GM12865 (cell line): ENCODE measurements around the gene OPN1LW.
"Not testable (repeated sequence)": the region's sequence is repeated elsewhere in the genome, so short reads cannot be mapped to it uniquely, and the experiment has no call there.

Experiments
- DNase-seq: peaks from one replicate; pipeline ENCODE4 v3.0.0; 2010; ENCODE audit warnings: low read depth
- H3K4me3 ChIP-seq: 2 replicates; pipeline ENCODE4 v1.5.1; 2011; ENCODE audit warnings: mild to moderate bottlenecking, low read depth, low read length, control low read depth
- CTCF ChIP-seq: IDR thresholded peaks from 2 replicates; pipeline ENCODE4 v1.5.1; 2011; ENCODE audit warnings: low read length, control low read depth, low read depth, inconsistent platforms; ENCODE audit not compliant: insufficient read depth; ENCODE audit errors: missing control alignments

The OPN1LW gene

GRCh38 chrX:154142950-154143745, 895 bp upstream of the OPN1LW start:
- H3K4me3 ChIP-seq, result no peak overlapping the region
- no peak for DNase-seq
- TF ChIP-seq CTCF, result no peak

- DNase-seq, H3K4me3 ChIP-seq: not testable (repeated sequence)
Measured at GRCh38 chrX:154151030-154151429, 7.0 kb downstream of the OPN1LW start.

- DNase-seq, H3K4me3 ChIP-seq: not testable (repeated sequence)
Measured at GRCh38 chrX:154156221-154156620, 12.2 kb downstream of the OPN1LW start.

- H3K4me3 ChIP-seq, DNase-seq: not testable (repeated sequence)
Measured at GRCh38 chrX:154157207-154157606, 13.2 kb downstream of the OPN1LW start.

GRCh38 chrX:154159345-154159744, 15.3 kb downstream of the OPN1LW start:
- not testable (repeated sequence) for H3K4me3 ChIP-seq, DNase-seq

GRCh38 chrX:154164902-154165301, 20.9 kb downstream of the OPN1LW start:
- not testable (repeated sequence) for DNase-seq

GRCh38 chrX:154168384-154168783, 24.3 kb downstream of the OPN1LW start:
- not testable (repeated sequence) for DNase-seq, H3K4me3 ChIP-seq

More at GRCh38 chrX:154164902-154165301, 20.9 kb downstream of the OPN1LW start:
- H3K4me3 ChIP-seq, result not testable (repeated sequence)

- not testable (repeated sequence) for DNase-seq, H3K4me3 ChIP-seq
Measured at GRCh38 chrX:154172535-154172943, 28.5 kb downstream of the OPN1LW start.

GRCh38 chrX:154174356-154174755, 30.3 kb downstream of the OPN1LW start:
- DNase-seq, result not testable (repeated sequence)

GRCh38 chrX:154182296-154182695, 38.3 kb downstream of the OPN1LW start, which contains the start of gene OPN1MW:
TSS of gene OPN1MW (plus strand) at chrX:154182596. CDS start at chrX:154182678, 82 bp downstream.
- H3K4me3 ChIP-seq, DNase-seq: not testable (repeated sequence)

More at GRCh38 chrX:154174356-154174755, 30.3 kb downstream of the OPN1LW start:
- not testable (repeated sequence) for H3K4me3 ChIP-seq

- H3K4me3 ChIP-seq, DNase-seq: not testable (repeated sequence)
Measured at GRCh38 chrX:154183794-154184193, 39.8 kb downstream of the OPN1LW start.

GRCh38 chrX:154192846-154193245, 48.8 kb downstream of the OPN1LW start:
- H3K4me3 ChIP-seq, DNase-seq: not testable (repeated sequence)

GRCh38 chrX:154194316-154194715, 50.3 kb downstream of the OPN1LW start:
- not testable (repeated sequence) for DNase-seq, H3K4me3 ChIP-seq

- DNase-seq, H3K4me3 ChIP-seq: not testable (repeated sequence)
Measured at GRCh38 chrX:154196466-154196865, 52.4 kb downstream of the OPN1LW start.
